ENCODE results near the gene CHD3.

DNA sequence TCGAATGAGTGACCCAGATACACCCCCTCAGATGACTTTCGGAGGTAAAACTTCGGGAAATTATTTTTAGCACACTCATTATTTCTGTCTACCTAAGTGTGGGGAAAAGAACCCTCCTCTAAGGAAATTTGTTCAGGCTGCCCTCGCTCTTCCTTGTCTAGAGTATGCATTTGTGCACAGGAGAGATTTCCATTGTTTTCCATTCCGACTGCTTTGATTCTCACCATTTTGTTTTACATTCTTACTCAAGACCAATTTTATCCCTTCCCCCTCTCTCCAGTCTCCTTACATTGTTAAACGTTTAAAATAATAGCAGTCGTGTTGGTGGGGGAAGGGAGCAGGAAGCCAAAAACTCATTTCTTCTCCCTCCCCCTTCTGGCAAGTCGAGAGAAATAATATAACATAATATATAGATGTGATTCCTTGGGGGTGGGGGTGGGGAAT, 1.5 kb upstream of the CHD3 start:
- TF ChIP-seq CTCF (IDR thresholded peaks at IDR 0.05) (no peak), POLR2A (IDR thresholded peaks at IDR 0.05) (no peak)
